Measurements from ENCODE around the gene ASIC1. TPM values are rescaled to one million over a fixed set of nuclear protein-coding genes. Genes with fewer than 3 reads are reported as not detected.

Gene ASIC1
- total RNA-seq, 1 donor from 2014 or later: not detected

DNA sequence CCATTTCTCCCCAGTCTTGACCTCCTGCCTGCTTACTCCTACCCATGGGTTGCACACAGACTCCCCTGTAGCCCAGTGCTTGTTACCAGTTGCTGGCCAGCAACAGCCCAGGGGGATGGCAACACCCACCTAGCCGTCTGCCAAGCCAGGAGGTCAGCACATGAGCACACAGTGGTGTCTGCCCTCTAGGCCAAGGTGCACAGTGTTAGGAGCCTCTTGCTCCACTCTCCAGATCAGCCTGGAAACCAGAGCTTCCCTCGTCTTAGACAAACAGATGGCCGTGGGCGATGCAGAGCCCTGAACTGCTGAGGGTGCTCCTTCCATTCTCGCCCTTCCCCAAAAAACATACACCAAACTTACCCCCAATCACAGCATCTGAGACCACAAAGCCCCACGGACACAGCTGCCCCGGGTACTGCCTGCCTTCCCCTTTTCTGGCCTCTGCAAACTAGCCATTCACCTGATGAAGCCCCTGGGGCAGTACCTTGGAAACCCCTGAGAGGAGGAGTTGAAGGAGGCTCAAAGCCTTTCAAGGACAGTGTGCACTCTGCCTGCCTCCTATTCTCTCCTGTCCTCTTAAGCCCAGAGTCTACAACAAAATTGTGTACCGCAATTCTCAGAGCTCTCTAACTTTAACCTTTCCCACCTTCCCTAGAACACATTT is 45.4 kb downstream of the ASIC1 start:
- POLR2A ChIA-PET: interaction anchor here (0.7 to 2.1 kb wide), 4 partner anchors 9 to 423 kb away, joined by 3 to 10 read pairs (median 5); partner anchors contain the start of genes COX14 and SMARCD1
- H3K27me3 Mint-ChIP-seq: no peaks in the 10 kb centered on the region
- TF ChIP-seq, protein P1, sequence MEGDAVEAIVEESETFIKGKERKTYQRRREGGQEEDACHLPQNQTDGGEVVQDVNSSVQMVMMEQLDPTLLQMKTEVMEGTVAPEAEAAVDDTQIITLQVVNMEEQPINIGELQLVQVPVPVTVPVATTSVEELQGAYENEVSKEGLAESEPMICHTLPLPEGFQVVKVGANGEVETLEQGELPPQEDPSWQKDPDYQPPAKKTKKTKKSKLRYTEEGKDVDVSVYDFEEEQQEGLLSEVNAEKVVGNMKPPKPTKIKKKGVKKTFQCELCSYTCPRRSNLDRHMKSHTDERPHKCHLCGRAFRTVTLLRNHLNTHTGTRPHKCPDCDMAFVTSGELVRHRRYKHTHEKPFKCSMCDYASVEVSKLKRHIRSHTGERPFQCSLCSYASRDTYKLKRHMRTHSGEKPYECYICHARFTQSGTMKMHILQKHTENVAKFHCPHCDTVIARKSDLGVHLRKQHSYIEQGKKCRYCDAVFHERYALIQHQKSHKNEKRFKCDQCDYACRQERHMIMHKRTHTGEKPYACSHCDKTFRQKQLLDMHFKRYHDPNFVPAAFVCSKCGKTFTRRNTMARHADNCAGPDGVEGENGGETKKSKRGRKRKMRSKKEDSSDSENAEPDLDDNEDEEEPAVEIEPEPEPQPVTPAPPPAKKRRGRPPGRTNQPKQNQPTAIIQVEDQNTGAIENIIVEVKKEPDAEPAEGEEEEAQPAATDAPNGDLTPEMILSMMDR (IDR thresholded peaks at IDR 0.05): no peak
- H3K36me3 Mint-ChIP-seq (ENCODE audit: low read depth): peaks cover 53% of the 10 kb centered on the region
- no peak for DNase-seq
- H3K9me3 Mint-ChIP-seq: no peaks in the 10 kb centered on the region
- no peak overlapping the region for H3K4me3 Mint-ChIP-seq
- CTCF ChIA-PET: interaction anchor here (1.6 to 2.4 kb wide), 2 partner anchors 9 to 15 kb away, joined by 8 to 9 read pairs; partner anchors contain the start of gene COX14
- intact Hi-C loops (cut with micrococcal nuclease): no loop called here
- ATAC-seq (ENCODE audit: low read depth): peak; percentile 52
- H3K4me1 Mint-ChIP-seq: peaks cover 9% of the 10 kb centered on the region
- H3K27ac Mint-ChIP-seq: no peak overlapping the region

DNA sequence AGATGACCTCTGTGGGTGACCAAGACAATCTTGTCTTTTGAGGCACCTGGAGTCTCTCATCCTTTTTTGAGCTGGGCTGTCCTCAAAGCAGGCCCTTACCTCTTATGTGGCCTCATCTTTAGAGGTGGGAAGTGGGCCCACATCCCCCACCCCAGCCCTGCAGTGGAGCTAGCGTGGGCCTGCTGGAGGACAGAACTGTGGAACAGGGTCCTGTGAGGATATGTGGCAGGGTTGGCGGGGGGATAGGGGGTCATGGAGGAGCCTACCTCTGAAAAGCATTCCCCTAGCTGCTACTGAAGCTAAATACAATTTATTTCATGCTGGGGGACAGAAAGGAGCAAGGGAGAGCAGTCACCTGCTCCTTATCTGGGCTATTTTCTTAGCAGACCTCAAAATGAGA is 46.0 kb downstream of the ASIC1 start:
- CTCF ChIA-PET: interaction anchor here (1.2 to 2.4 kb wide), 3 partner anchors 8 to 33 kb away, joined by 5 to 9 read pairs (median 8); partner anchors contain the start of gene COX14

DNA sequence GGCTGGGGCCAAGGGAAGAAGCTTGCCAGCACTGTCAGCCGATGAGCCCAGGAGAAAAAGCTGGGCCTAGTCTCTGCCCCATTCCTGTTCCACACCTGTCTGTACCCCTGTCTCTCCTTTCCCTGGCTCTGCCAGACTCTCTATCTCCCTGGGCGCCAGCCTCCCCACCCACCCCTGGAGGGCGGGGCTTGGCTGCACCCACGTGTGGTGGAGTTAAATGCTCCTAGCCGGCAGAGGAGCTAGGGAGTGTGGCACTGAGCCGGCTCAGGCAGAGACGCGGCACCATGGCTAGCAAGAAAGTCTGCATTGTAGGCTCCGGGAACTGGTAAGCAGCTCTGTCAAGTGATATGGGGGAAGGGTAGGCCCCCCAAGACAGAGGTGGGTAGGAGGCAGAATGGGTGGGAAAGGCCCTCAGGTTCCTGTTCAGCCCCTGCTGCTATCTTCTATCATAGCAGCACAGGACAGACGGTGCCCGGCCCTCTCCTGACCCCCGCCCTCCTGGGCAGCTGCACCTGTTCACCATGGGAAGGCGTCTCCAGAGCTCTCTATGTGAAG is 46.4 kb downstream of the ASIC1 start, which contains the start of gene GPD1:
Gene GPD1 (plus strand): TSS at position 242 of the 555 bp plus-strand sequence. CDS start 43 bp downstream, at position 285.
- peaks cover 42% of the 10 kb centered on the region for H3K36me3 Mint-ChIP-seq (ENCODE audit: low read depth)
- no peak within 1 kb of the TSS for H3K27ac Mint-ChIP-seq
- ATAC-seq (ENCODE audit: low read depth) (no peak), DNase-seq (no peak)
- TF ChIP-seq, protein P1 (IDR thresholded peaks at IDR 0.05): no peak
- no peaks in the 10 kb centered on the region for H3K9me3 Mint-ChIP-seq
- intact Hi-C loops (cut with micrococcal nuclease): no loop called here
- ChIA-PET CTCF (interaction anchor here (1.2 to 2.4 kb wide), 3 partner anchors 8 to 33 kb away, joined by 5 to 9 read pairs (median 8); partner anchors contain the start of gene COX14), POLR2A (interaction anchor here (1.3 to 2.1 kb wide), 3 partner anchors 8 to 19 kb away, joined by 3 to 10 read pairs (median 7); partner anchors contain the start of genes COX14 and SMARCD1)
- H3K4me3 Mint-ChIP-seq: no peak within 1 kb of the TSS
- no peaks in the 10 kb centered on the region for H3K27me3 Mint-ChIP-seq
- peaks cover 16% of the 10 kb centered on the region for H3K4me1 Mint-ChIP-seq

More for the DNA sequence above, 46.0 kb downstream of the ASIC1 start:
- H3K9me3 Mint-ChIP-seq: no peaks in the 10 kb centered on the region
- no peak for DNase-seq
- H3K27me3 Mint-ChIP-seq: no peaks in the 10 kb centered on the region
- peaks cover 11% of the 10 kb centered on the region for H3K4me1 Mint-ChIP-seq
- H3K36me3 Mint-ChIP-seq (ENCODE audit: low read depth): peaks cover 47% of the 10 kb centered on the region
- TF ChIP-seq, protein P1 (IDR thresholded peaks at IDR 0.05): no peak
- no peak overlapping the region for H3K27ac Mint-ChIP-seq
- POLR2A ChIA-PET: interaction anchor here (1.3 to 2.1 kb wide), 3 partner anchors 9 to 19 kb away, joined by 3 to 10 read pairs (median 7); partner anchors contain the start of genes COX14 and SMARCD1
- no peak for ATAC-seq (ENCODE audit: low read depth)
- intact Hi-C loops (cut with micrococcal nuclease): no loop called here
- H3K4me3 Mint-ChIP-seq: no peak overlapping the region

DNA sequence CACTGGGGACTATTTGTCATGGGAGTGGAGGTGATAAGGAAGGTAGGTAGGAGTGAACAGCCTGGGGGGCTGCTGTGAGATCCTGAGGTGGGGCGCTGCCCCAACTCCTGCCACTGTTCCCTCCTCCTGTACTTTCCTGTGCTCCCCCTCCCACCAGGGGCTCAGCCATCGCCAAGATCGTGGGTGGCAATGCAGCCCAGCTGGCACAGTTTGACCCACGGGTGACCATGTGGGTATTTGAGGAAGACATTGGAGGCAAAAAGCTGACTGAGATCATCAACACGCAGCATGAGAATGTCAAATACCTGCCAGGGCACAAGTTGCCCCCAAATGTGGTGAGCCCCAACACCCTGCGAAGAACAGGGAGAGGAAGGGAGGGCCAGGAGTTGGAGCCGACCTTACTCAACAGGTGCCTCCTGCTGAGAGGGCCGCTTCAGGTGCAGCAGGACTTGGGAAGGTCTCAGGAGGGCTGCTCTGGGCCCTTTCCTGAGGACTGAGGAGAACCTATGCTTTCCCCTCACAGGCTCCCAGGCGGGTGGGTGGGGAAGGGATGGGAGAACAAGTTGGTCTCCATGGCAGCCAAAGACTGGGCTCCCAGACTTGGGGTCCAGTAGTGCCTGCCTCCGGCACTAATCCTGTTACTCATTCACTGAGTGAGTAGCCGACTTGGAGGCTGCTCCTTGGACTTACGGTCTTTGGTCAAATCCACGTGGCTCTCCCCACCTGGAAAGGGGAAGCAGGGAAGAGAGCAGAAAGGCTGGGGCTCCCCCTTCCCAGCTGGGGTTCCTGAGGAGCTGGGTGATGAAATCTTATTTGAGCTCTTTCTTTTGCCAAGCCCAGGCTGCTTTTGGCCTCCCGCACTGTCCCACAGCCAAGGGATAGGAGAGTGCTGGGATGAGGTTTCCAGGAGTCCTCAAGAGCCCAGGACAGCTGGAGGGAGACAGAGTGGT is 47.3 kb downstream of the ASIC1 start:
- Mint-ChIP-seq H3K27me3 (no peaks in the 10 kb centered on the region), H3K27ac (no peak overlapping the region), H3K4me1 (peaks cover 25% of the 10 kb centered on the region), H3K9me3 (no peaks in the 10 kb centered on the region), H3K4me3 (no peak overlapping the region), H3K36me3 (ENCODE audit: low read depth) (peaks cover 34% of the 10 kb centered on the region)
- TF ChIP-seq, protein P1 (IDR thresholded peaks at IDR 0.05): no peak
- ATAC-seq (ENCODE audit: low read depth): no peak
- POLR2A ChIA-PET: interaction anchor here (1.3 to 2.1 kb wide), 3 partner anchors 7 to 20 kb away, joined by 3 to 10 read pairs (median 7); partner anchors contain the start of genes COX14 and SMARCD1
- no peak for DNase-seq
- CTCF ChIA-PET: interaction anchor here (1.2 to 2.4 kb wide), 2 partner anchors 17 to 34 kb away, joined by 5 to 9 read pairs; no protein-coding TSS in a partner anchor
- intact Hi-C loops (cut with micrococcal nuclease): no loop called here

Measured in activated B cell treated with CpG ODN at 0.5 μM for 24 hours (primary cell).